Right lobe of liver (tissue), 4 donors: Measurements from ENCODE around the gene MINDY1.

Source experiments
- CTCF ChIP-seq, 4 donors: fragments of 200-600 bp in 3 of 4; fragments of 450-650 bp in 1 of 4; IDR thresholded peaks; one replicate each; pipeline versions ENCODE4 v1.5.1 to v1.8.0; 2016 to 2022; ENCODE audit warnings: antibody characterized with exemption in 4 of 4, mild to moderate bottlenecking in 2 of 4
- POLR2A ChIP-seq: fragments of 450-650 bp; IDR thresholded peaks from one replicate; pipeline ENCODE4 v1.6.1; 2017; ENCODE audit warnings: antibody characterized with exemption, mild to moderate bottlenecking
- donor health status: DM: no; HTN: no; CAD: no.
- donor health status: DM: no; HTN: no; CAD: no.
- donor health status: DM: no; HTN: yes; CAD: no.

GRCh38 chr1:150974580-150975478 lies 31.9 kb downstream of the MINDY1 start, which contains the start of gene CERS2:
- TF ChIP-seq CTCF (IDR thresholded peaks at IDR 0.05), result no peak
- peak; percentile 83 for TF ChIP-seq POLR2A
